Liver (tissue), 3 donors: Measurements from ENCODE around the gene MAGI1.

Source experiments
- ATF3 ChIP-seq: IDR thresholded peaks from 2 replicates; pipeline ENCODE4 v1.6.1; 2016; ENCODE audit warnings: antibody characterized with exemption
- CTCF ChIP-seq: fragments of 150-350 bp; IDR thresholded peaks from 2 replicates; pipeline ENCODE4 v1.5.1; 2017; ENCODE audit warnings: improper control_type of control experiment, low read depth, low read length; ENCODE audit not compliant: missing input control
- EGR1 ChIP-seq, 2 donors: IDR thresholded peaks; 2 replicates each; pipeline ENCODE4 v1.6.1; 2016 to 2018; ENCODE audit warnings: antibody characterized with exemption in 2 of 2, low read depth in 2 of 2
- FOXA1 ChIP-seq: IDR thresholded peaks from 2 replicates; pipeline ENCODE4 v1.6.1; 2016; ENCODE audit warnings: antibody characterized with exemption
- GABPA ChIP-seq, 2 donors: IDR thresholded peaks in 1 of 2; conservative IDR thresholded peaks in 1 of 2; 2 replicates each; pipeline ENCODE4 v1.6.1; 2016; ENCODE audit warnings: antibody characterized with exemption in 2 of 2, mild to moderate bottlenecking in 1 of 2, moderate library complexity in 1 of 2
- HNF4A ChIP-seq, 2 donors: conservative IDR thresholded peaks; 2 replicates each; pipeline ENCODE4 v1.6.1; 2016; ENCODE audit warnings: antibody characterized with exemption in 2 of 2, mild to moderate bottlenecking in 2 of 2
- JUND ChIP-seq, 2 donors: IDR thresholded peaks; 2 replicates each; pipeline ENCODE4 v1.6.1; 2016; ENCODE audit warnings: antibody characterized with exemption in 2 of 2
- RAD21 ChIP-seq, 2 donors: IDR thresholded peaks; 2 replicates each; pipeline ENCODE4 v1.6.1; 2016; ENCODE audit warnings: antibody characterized with exemption in 2 of 2, mild to moderate bottlenecking in 2 of 2
- SP1 ChIP-seq: IDR thresholded peaks from 2 replicates; pipeline ENCODE4 v1.6.1; 2018; ENCODE audit warnings: antibody characterized with exemption, mild to moderate bottlenecking
- TAF1 ChIP-seq: conservative IDR thresholded peaks from 2 replicates; pipeline ENCODE4 v1.6.1; 2016; ENCODE audit warnings: antibody characterized with exemption, mild to moderate bottlenecking
- YY1 ChIP-seq: IDR thresholded peaks from 2 replicates; pipeline ENCODE4 v1.6.1; 2016; ENCODE audit warnings: antibody characterized with exemption, mild to moderate bottlenecking
- ZBTB33 ChIP-seq: IDR thresholded peaks from 2 replicates; pipeline ENCODE4 v1.6.1; 2016; ENCODE audit warnings: antibody characterized with exemption
- TF ChIP-seq, protein P1 (sequence below): IDR thresholded peaks from 2 replicates; pipeline ENCODE4 v1.6.1; 2016; ENCODE audit warnings: antibody characterized with exemption
- TF ChIP-seq, protein P2 (sequence below): IDR thresholded peaks from 2 replicates; pipeline ENCODE4 v1.6.1; 2016; ENCODE audit warnings: antibody characterized with exemption, mild to moderate bottlenecking
- donor health status: healthy.
- donor health status: healthy.

GRCh38 chr3:65745306-65745705, 293.4 kb downstream of the MAGI1 start:
- TF ChIP-seq CTCF (no peak), EGR1 (IDR thresholded peaks at IDR 0.05; ENCODE audit: low read depth in 2 of 2) (no peak), ZBTB33 (no peak), JUND (IDR thresholded peaks at IDR 0.05) (no peak), GABPA (IDR thresholded peaks at IDR 0.05 in 1 of 2, conservative IDR thresholded peaks at IDR 0.05 in 1 of 2) (no peak), YY1 (no peak), RAD21 (IDR thresholded peaks at IDR 0.05) (no peak), FOXA1 (no peak), SP1 (no peak), HNF4A (conservative IDR thresholded peaks at IDR 0.05) (no peak), TAF1 (no peak), ATF3 (no peak)
- TF ChIP-seq, protein P1, sequence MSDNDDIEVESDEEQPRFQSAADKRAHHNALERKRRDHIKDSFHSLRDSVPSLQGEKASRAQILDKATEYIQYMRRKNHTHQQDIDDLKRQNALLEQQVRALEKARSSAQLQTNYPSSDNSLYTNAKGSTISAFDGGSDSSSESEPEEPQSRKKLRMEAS = no peak
- TF ChIP-seq, protein P2, sequence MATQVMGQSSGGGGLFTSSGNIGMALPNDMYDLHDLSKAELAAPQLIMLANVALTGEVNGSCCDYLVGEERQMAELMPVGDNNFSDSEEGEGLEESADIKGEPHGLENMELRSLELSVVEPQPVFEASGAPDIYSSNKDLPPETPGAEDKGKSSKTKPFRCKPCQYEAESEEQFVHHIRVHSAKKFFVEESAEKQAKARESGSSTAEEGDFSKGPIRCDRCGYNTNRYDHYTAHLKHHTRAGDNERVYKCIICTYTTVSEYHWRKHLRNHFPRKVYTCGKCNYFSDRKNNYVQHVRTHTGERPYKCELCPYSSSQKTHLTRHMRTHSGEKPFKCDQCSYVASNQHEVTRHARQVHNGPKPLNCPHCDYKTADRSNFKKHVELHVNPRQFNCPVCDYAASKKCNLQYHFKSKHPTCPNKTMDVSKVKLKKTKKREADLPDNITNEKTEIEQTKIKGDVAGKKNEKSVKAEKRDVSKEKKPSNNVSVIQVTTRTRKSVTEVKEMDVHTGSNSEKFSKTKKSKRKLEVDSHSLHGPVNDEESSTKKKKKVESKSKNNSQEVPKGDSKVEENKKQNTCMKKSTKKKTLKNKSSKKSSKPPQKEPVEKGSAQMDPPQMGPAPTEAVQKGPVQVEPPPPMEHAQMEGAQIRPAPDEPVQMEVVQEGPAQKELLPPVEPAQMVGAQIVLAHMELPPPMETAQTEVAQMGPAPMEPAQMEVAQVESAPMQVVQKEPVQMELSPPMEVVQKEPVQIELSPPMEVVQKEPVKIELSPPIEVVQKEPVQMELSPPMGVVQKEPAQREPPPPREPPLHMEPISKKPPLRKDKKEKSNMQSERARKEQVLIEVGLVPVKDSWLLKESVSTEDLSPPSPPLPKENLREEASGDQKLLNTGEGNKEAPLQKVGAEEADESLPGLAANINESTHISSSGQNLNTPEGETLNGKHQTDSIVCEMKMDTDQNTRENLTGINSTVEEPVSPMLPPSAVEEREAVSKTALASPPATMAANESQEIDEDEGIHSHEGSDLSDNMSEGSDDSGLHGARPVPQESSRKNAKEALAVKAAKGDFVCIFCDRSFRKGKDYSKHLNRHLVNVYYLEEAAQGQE = no peak
